Osteocyte (in vitro differentiated cells): ENCODE results near the gene PIK3R5. TPM values are rescaled to one million over a fixed set of nuclear protein-coding genes. Genes with fewer than 3 reads are reported as not detected.

Source experiments
- DNase-seq: peaks from one replicate; pipeline ENCODE4 v3.0.0; 2021; ENCODE audit warnings: mixed read lengths; ENCODE audit not compliant: unreplicated experiment; ENCODE audit errors: extremely low spot score
- H3K27ac Mint-ChIP-seq: one replicate; pipeline ENCODE4 v1.8.0; 2021; ENCODE audit warnings: mild to moderate bottlenecking, mixed read lengths; ENCODE audit not compliant: unreplicated experiment
- H3K27me3 Mint-ChIP-seq: one replicate; pipeline ENCODE4 v1.8.0; 2021; ENCODE audit warnings: mixed read lengths; ENCODE audit not compliant: unreplicated experiment
- H3K36me3 Mint-ChIP-seq: one replicate; pipeline ENCODE4 v1.8.0; 2021; ENCODE audit warnings: mixed read lengths; ENCODE audit not compliant: unreplicated experiment
- H3K4me1 Mint-ChIP-seq: one replicate; pipeline ENCODE4 v1.8.0; 2021; ENCODE audit warnings: mixed read lengths; ENCODE audit not compliant: unreplicated experiment
- H3K4me3 Mint-ChIP-seq: one replicate; pipeline ENCODE4 v1.8.0; 2021; ENCODE audit warnings: mild to moderate bottlenecking, moderate library complexity, mixed read lengths; ENCODE audit not compliant: unreplicated experiment
- H3K9me3 Mint-ChIP-seq: one replicate; pipeline ENCODE4 v1.8.0; 2021; ENCODE audit warnings: mixed read lengths; ENCODE audit not compliant: unreplicated experiment
- CTCF ChIP-seq: fragments of 200-600 bp; sonication (generic); IDR thresholded peaks from 2 replicates; pipeline ENCODE4 v1.5.0; 2021; ENCODE audit warnings: antibody characterized with exemption, mild to moderate bottlenecking, moderate library complexity
- total RNA-seq: library from RNA; stranded (reverse); gene quantifications from 2 replicates; pipeline ENCODE4 v1.2.1, GENCODE V29; 2021

Gene PIK3R5
- total RNA-seq, 1 donor from 2014 or later = not detected

GRCh38 chr17:8873801-8874715 is 91.4 kb downstream of the PIK3R5 start:
- Mint-ChIP-seq H3K4me1 (no peaks in the 10 kb centered on the region), H3K27ac (no peak overlapping the region), H3K36me3 (no peaks in the 10 kb centered on the region), H3K27me3 (peaks cover 44% of the 10 kb centered on the region), H3K4me3 (no peak overlapping the region), H3K9me3 (no peaks in the 10 kb centered on the region)
- no peak for DNase-seq
- TF ChIP-seq CTCF = no peak

GRCh38 chr17:8872705-8873435 is 92.6 kb downstream of the PIK3R5 start:
- peaks cover 49% of the 10 kb centered on the region for H3K27me3 Mint-ChIP-seq
- TF ChIP-seq CTCF = no peak
- no peak overlapping the region for H3K27ac Mint-ChIP-seq
- no peak overlapping the region for H3K4me3 Mint-ChIP-seq
- no peak for DNase-seq
- H3K36me3 Mint-ChIP-seq = no peaks in the 10 kb centered on the region
- no peaks in the 10 kb centered on the region for H3K4me1 Mint-ChIP-seq
- no peaks in the 10 kb centered on the region for H3K9me3 Mint-ChIP-seq

GRCh38 chr17:8872036-8872704 is 93.3 kb downstream of the PIK3R5 start:
- no peak for DNase-seq
- Mint-ChIP-seq H3K36me3 (no peaks in the 10 kb centered on the region), H3K27ac (no peak overlapping the region), H3K27me3 (peaks cover 49% of the 10 kb centered on the region), H3K9me3 (no peaks in the 10 kb centered on the region), H3K4me3 (no peak overlapping the region), H3K4me1 (no peaks in the 10 kb centered on the region)
- no peak for TF ChIP-seq CTCF

- peaks cover 52% of the 10 kb centered on the region for H3K27me3 Mint-ChIP-seq
- H3K27ac Mint-ChIP-seq = no peak overlapping the region
- H3K4me3 Mint-ChIP-seq = no peak overlapping the region
- DNase-seq = no peak
- no peak for TF ChIP-seq CTCF
- no peaks in the 10 kb centered on the region for H3K9me3 Mint-ChIP-seq
- H3K4me1 Mint-ChIP-seq = no peaks in the 10 kb centered on the region
- no peaks in the 10 kb centered on the region for H3K36me3 Mint-ChIP-seq
These were observed 94.4 kb downstream of the PIK3R5 start for GRCh38 chr17:8871081-8871581.
